Measurements from ENCODE around the gene MRGPRF.

DNA sequence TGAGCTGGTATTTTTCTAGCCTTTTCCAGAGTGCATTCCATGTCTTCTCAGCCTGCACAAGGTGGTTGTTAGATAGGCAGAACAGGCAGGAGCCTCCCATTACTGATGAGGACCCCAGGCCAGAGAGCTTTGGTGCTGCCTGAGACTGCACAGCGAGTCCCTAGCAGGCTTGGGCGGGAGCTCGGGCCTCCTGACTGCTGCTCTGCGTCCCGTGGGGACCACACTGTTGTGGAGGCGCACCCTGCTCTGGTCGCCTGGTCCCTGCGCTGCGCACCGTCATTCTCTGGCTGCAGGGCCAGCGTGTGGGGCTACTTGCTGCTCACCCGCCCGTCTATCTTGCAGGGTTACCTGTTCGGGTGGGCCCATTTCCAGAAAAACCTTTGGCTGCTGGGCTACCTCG lies 44.2 kb upstream of the MRGPRF start:
- TF ChIP-seq, protein P1, sequence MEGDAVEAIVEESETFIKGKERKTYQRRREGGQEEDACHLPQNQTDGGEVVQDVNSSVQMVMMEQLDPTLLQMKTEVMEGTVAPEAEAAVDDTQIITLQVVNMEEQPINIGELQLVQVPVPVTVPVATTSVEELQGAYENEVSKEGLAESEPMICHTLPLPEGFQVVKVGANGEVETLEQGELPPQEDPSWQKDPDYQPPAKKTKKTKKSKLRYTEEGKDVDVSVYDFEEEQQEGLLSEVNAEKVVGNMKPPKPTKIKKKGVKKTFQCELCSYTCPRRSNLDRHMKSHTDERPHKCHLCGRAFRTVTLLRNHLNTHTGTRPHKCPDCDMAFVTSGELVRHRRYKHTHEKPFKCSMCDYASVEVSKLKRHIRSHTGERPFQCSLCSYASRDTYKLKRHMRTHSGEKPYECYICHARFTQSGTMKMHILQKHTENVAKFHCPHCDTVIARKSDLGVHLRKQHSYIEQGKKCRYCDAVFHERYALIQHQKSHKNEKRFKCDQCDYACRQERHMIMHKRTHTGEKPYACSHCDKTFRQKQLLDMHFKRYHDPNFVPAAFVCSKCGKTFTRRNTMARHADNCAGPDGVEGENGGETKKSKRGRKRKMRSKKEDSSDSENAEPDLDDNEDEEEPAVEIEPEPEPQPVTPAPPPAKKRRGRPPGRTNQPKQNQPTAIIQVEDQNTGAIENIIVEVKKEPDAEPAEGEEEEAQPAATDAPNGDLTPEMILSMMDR (IDR thresholded peaks at IDR 0.05), result no peak
- no peak for TF ChIP-seq POLR2A (IDR thresholded peaks at IDR 0.05)

All from Peyer's patch (tissue), 4 donors.